Measurements from ENCODE around the gene LCLAT1.
"Not testable (repeated sequence)": the region's sequence is repeated elsewhere in the genome, so short reads cannot be mapped to it uniquely, and the experiment has no call there.

LCLAT1 gene

DNA sequence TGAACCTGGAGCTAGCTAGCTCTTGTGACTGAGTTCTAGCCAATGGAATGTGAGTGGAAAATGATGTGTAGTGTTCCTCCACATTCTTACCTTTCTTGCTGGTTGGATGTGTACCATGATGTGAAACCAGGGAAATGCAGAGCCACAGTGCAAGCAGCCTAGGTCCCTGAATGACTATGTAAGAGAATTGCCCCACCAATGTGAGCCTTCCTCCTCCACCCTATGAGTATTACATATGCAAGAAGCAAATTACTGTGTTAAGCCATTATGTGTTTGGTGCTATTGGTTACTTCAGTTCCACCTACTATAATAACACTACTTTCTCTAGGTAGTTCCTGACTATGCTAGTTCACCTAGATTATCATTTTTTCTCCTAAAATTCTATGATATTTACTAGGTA lies 39.6 kb downstream of the LCLAT1 start:
- no peak for DNase-seq (ENCODE audit: low read depth)
- TF ChIP-seq, protein P1, sequence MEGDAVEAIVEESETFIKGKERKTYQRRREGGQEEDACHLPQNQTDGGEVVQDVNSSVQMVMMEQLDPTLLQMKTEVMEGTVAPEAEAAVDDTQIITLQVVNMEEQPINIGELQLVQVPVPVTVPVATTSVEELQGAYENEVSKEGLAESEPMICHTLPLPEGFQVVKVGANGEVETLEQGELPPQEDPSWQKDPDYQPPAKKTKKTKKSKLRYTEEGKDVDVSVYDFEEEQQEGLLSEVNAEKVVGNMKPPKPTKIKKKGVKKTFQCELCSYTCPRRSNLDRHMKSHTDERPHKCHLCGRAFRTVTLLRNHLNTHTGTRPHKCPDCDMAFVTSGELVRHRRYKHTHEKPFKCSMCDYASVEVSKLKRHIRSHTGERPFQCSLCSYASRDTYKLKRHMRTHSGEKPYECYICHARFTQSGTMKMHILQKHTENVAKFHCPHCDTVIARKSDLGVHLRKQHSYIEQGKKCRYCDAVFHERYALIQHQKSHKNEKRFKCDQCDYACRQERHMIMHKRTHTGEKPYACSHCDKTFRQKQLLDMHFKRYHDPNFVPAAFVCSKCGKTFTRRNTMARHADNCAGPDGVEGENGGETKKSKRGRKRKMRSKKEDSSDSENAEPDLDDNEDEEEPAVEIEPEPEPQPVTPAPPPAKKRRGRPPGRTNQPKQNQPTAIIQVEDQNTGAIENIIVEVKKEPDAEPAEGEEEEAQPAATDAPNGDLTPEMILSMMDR (conservative IDR thresholded peaks at IDR 0.05; ENCODE audit: low read depth, low read length): no peak
- H3K4me3 ChIP-seq (ENCODE audit: low read length): no peak overlapping the region

DNA sequence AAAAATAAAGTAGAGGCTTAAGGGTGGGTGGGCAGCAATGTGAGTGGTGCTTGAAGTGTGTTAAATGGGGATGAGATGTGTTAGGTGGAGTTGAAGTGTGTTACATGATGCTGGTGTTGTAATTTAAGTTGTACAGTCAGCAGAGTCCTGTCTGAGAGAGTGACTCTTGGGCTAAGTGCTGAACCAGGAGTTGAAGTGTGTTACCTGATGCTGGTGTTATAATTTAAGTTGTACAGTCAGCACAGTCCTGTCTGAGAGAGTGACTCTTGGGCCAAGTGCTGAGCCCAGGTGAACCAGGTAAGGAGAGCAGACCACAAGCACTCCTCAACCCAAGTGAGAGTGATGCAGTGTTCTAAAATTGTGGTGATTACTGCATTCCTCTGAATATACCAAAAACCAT lies 40.6 kb downstream of the LCLAT1 start:
- no peak for DNase-seq (ENCODE audit: low read depth)
- no peak overlapping the region for H3K4me3 ChIP-seq (ENCODE audit: low read length)
- TF ChIP-seq, protein P1 (conservative IDR thresholded peaks at IDR 0.05; ENCODE audit: low read depth, low read length): no peak

DNA sequence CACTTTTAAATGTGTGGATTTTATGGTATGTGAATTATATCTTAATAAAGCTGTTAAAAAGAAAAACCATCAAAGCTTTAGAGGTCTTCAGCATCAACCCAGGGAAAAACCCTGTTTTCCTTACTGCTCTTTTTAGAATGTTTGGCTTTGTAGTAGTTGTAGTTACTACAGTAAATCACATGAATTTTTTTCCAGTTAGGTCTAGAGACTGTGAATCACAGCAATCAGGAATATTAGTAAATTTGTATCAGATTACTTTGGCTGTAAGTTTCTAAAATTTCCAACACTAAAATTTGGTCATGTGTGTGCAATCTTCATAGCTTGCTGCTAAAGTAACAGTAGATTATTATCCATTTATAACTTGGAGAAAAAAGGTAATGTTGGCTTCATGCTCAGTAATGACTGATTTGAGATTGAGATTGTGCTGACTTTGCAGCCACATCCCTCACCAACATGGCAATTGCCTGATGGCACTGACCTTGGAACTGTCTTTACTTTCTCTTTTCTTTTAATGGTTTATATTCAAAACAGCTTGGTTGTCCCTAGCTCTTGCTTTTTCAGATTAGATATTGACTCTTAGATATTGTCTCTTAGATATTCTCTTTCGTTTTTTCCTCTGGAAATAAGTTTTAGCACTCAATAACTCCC lies 41.1 kb downstream of the LCLAT1 start:
- no peak overlapping the region for H3K4me3 ChIP-seq (ENCODE audit: low read length)
- no peak for DNase-seq (ENCODE audit: low read depth)
- TF ChIP-seq, protein P1 (conservative IDR thresholded peaks at IDR 0.05; ENCODE audit: low read depth, low read length): no peak

DNA sequence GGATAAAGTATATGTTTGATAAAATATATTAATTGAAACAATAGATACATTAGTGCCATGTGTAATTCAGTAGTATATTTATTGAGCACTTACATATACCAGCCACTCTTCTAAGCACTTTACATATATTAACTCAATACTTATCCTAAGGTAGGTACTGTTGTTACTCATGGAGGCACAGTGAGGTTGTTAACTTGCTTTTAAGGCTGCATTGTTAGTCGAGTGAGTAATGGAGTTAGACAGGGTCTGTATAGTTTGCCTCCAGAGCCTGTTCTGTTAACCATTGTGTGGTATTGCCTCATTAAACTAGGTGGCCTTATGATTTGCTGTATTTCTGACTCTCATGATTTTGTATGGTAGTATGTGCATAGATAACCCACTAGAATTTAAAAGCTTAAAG lies 44.2 kb downstream of the LCLAT1 start:
- TF ChIP-seq, protein P1 (conservative IDR thresholded peaks at IDR 0.05; ENCODE audit: low read depth, low read length): no peak
- H3K4me3 ChIP-seq (ENCODE audit: low read length): no peak overlapping the region
- DNase-seq (ENCODE audit: low read depth): no peak

DNA sequence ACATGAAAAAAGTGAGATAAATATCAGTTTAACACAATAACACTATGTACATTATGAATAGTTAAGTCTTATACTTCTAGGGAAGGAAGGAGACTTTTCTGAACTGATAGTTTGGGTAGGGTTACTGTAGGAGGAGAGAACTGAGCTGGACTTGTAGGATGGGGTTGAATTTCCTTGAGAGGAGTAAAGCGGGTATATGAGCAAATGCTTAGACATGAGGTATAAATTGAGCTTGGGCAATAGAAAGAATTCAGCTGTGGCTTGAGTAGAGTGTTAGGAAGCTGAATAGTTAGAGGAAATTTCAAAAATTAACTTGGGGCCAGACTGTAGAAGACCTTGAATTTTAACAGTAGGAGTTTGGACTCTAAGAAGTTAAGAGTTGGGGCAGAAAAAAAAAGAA lies 45.1 kb downstream of the LCLAT1 start:
- DNase-seq (ENCODE audit: low read depth): no peak
- TF ChIP-seq, protein P1 (conservative IDR thresholded peaks at IDR 0.05; ENCODE audit: low read depth, low read length): no peak
- H3K4me3 ChIP-seq (ENCODE audit: low read length): no peak overlapping the region

DNA sequence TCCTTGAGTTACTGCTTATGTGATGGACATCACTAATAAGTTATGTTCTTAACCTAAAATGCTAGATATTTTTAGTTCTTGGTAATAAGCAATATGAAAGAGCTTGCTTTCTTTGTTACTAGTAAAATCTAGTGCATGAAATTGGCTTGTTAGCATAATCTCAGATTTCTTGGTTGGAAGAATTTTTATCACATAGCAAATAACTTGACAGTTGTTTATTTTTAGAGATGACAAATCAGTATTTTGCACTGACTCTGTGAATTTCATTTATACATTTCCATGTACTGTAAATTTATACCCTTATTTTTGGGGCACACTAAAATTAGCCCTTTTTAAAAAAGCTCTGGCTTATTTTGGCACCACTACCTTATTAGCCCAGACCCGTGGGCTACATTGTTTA lies 45.6 kb downstream of the LCLAT1 start:
- TF ChIP-seq, protein P1 (conservative IDR thresholded peaks at IDR 0.05; ENCODE audit: low read depth, low read length): no peak
- DNase-seq (ENCODE audit: low read depth): no peak
- no peak overlapping the region for H3K4me3 ChIP-seq (ENCODE audit: low read length)

DNA sequence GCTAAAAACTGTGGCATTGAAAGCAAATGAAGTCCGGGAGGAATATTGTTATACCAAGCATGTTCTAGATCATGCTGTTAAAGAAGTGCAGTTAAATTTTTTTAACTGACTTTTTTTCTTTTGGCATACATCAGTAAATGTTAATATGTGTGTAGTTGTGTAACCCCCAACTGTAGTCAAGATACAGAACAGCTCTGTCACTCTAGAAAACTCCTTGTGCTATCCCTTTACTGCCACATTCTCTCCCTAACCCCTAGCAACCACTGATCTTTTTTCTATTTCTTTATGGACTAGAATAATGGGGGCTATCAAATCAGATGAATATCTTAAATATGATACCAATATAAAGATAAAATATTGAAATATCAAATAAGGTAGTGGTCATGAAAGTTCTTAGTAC lies 46.4 kb downstream of the LCLAT1 start:
- TF ChIP-seq, protein P1 (conservative IDR thresholded peaks at IDR 0.05; ENCODE audit: low read depth, low read length): no peak
- DNase-seq (ENCODE audit: low read depth): no peak
- no peak overlapping the region for H3K4me3 ChIP-seq (ENCODE audit: low read length)

DNA sequence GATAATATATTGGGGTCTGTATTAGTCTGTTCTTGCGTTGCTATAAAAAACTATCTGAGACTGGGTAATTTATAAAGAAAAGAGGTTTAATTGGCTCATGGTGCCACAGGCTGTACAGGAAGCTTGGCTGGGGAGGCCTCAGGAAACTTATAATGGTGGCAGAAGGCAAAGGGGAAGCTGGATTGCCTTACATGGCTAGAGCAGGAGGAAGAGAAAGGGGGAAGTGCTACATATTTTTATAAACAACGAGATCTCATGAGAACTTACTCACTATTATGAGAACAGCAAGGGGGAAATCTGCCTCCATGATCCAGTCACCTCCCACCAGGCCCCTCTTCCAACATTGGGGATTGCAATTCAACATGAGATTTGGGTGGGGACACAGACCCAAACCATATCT lies 48.9 kb downstream of the LCLAT1 start:
- H3K4me3 ChIP-seq (ENCODE audit: low read length); DNase-seq (ENCODE audit: low read depth): not testable (repeated sequence)

Measured in retinal pigment epithelial cell (primary cell).